MM.1S (cell line): ENCODE results near the gene TYMS.

Experiments
- DNase-seq: peaks from one replicate; pipeline ENCODE4 v3.0.0-alpha.2; 2015
- H2AFZ ChIP-seq: fragments of 300-600 bp; sonication (generic); 2 replicates; pipeline ENCODE4 v1.6.0; 2016; ENCODE audit warnings: antibody characterized with exemption, low read length
- H3F3A ChIP-seq: fragments of 300-600 bp; sonication (generic); 2 replicates; pipeline ENCODE4 v1.6.1; 2016; ENCODE audit warnings: mild to moderate bottlenecking, antibody characterized with exemption, low read length, moderate library complexity, mixed read lengths; ENCODE audit not compliant: insufficient read depth
- H3K27ac ChIP-seq: fragments of 300-600 bp; sonication (generic); 2 replicates; pipeline ENCODE4 v1.5.1; 2016; ENCODE audit warnings: mild to moderate bottlenecking, low read length
- H3K27me3 ChIP-seq: fragments of 300-600 bp; sonication (generic); replicated peaks from 2 replicates; pipeline ENCODE4 v1.6.0; 2016; ENCODE audit warnings: low read length; ENCODE audit not compliant: insufficient read depth
- H3K36me3 ChIP-seq: fragments of 300-600 bp; sonication (generic); replicated peaks from 2 replicates; pipeline ENCODE4 v1.6.1; 2016; ENCODE audit warnings: mild to moderate bottlenecking, low read length, mixed read lengths; ENCODE audit not compliant: insufficient read depth
- H3K4me1 ChIP-seq: fragments of 300-600 bp; sonication (generic); 2 replicates; pipeline ENCODE4 v1.6.1; 2016; ENCODE audit warnings: low read length, mixed read lengths
- H3K4me2 ChIP-seq: fragments of 300-600 bp; sonication (generic); 2 replicates; pipeline ENCODE4 v1.6.0; 2016; ENCODE audit warnings: low read depth, low read length
- H3K4me3 ChIP-seq: fragments of 300-600 bp; sonication (generic); 2 replicates; pipeline ENCODE4 v1.5.1; 2016; ENCODE audit warnings: low read length, mixed read lengths
- H3K79me2 ChIP-seq: fragments of 300-600 bp; sonication (generic); 2 replicates; pipeline ENCODE4 v1.6.1; 2016; ENCODE audit warnings: mixed run types, low read length, mixed read lengths
- H3K9ac ChIP-seq: fragments of 300-600 bp; sonication (generic); 2 replicates; pipeline ENCODE4 v1.6.1; 2016; ENCODE audit warnings: low read length, mixed read lengths
- H3K9me2 ChIP-seq: fragments of 300-600 bp; sonication (generic); replicated peaks from 2 replicates; pipeline ENCODE4 v1.6.1; 2016; ENCODE audit warnings: mild to moderate bottlenecking, low read length, mixed read lengths; ENCODE audit not compliant: insufficient read depth
- H3K9me3 ChIP-seq: fragments of 300-600 bp; sonication (generic); replicated peaks from 2 replicates; pipeline ENCODE4 v1.6.1; 2016; ENCODE audit warnings: mild to moderate bottlenecking, low read length, mixed read lengths; ENCODE audit not compliant: insufficient read depth
- H4K20me1 ChIP-seq: fragments of 300-600 bp; sonication (generic); 2 replicates; pipeline ENCODE4 v1.6.1; 2016; ENCODE audit warnings: mild to moderate bottlenecking, low read length, moderate library complexity, mixed read lengths; ENCODE audit not compliant: insufficient read depth
- EZH2 ChIP-seq: fragments of 300-600 bp; sonication (generic); optimal IDR thresholded peaks from 2 replicates; pipeline ENCODE3; 2017; ENCODE audit warnings: low read depth, mild to moderate bottlenecking, antibody characterized with exemption, low read length, mixed read lengths
- EZH2phosphoT487 ChIP-seq: fragments of 300-600 bp; sonication (generic); IDR thresholded peaks from 2 replicates; pipeline ENCODE4 v1.6.1; 2018; ENCODE audit warnings: antibody characterized with exemption, low read length
- TF ChIP-seq, protein P1 (sequence below): fragments of 300-600 bp; sonication (generic); IDR thresholded peaks from 2 replicates; pipeline ENCODE4 v1.5.1; 2016; ENCODE audit warnings: antibody characterized with exemption, low read length, mixed read lengths

TYMS gene

DNA sequence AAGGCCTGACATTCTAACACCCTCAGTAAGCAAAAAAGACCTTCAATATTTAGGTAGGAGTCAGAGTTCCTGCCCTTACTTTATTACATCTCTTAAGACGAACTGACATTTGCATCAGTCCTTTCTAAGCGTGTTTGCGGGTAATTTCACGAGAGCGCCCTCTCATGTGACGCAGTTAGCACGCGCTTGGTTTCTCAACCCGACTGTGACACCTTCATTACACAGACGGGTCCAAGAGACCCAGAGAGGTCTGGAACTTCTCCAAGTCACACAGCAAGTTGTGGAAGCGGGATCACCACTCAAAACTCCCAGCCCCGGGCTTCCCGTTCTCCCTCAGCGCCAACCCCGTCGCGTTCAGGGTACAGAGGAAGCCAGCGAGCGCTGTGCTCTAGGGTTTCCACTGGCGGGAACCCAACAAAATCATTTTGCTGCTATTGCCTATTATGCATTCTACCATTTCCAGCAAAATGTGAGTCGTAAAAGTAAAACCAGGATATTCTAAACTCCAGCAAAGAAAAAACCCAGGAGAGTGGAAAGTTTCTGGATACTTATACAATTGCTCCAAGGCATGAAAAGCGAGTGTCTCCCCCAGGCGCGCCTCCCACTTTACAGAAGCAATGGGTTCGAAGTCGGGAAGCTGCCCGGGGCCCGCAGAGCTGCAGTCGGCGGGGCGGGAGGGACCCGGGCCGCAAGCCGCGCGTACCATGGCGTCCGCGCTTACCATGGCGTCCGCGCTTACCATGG lies 54.4 kb downstream of the TYMS start:
- TF ChIP-seq EZH2: no peak
- TF ChIP-seq, protein P1, sequence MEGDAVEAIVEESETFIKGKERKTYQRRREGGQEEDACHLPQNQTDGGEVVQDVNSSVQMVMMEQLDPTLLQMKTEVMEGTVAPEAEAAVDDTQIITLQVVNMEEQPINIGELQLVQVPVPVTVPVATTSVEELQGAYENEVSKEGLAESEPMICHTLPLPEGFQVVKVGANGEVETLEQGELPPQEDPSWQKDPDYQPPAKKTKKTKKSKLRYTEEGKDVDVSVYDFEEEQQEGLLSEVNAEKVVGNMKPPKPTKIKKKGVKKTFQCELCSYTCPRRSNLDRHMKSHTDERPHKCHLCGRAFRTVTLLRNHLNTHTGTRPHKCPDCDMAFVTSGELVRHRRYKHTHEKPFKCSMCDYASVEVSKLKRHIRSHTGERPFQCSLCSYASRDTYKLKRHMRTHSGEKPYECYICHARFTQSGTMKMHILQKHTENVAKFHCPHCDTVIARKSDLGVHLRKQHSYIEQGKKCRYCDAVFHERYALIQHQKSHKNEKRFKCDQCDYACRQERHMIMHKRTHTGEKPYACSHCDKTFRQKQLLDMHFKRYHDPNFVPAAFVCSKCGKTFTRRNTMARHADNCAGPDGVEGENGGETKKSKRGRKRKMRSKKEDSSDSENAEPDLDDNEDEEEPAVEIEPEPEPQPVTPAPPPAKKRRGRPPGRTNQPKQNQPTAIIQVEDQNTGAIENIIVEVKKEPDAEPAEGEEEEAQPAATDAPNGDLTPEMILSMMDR: peak; percentile 33
- H3K9me3 ChIP-seq: no peaks in the 10 kb centered on the region
- peak overlapping the region; percentile 62; the same call in 1 of the 2 replicates for H3K27ac ChIP-seq
- H3K9ac ChIP-seq: peak overlapping the region; percentile 91
- H3K27me3 ChIP-seq: no peaks in the 10 kb centered on the region
- peak overlapping the region; percentile 90 for H3K4me3 ChIP-seq
- no peaks in the 10 kb centered on the region for H4K20me1 ChIP-seq
- no peaks in the 10 kb centered on the region for H3K4me1 ChIP-seq
- peaks cover 16% of the 10 kb centered on the region for H3K79me2 ChIP-seq
- H3K4me2 ChIP-seq: peak overlapping the region; percentile 98
- peak overlapping the region; percentile 77 for H2AFZ ChIP-seq
- peak; percentile 87 for DNase-seq
- H3K9me2 ChIP-seq: no peaks in the 10 kb centered on the region
- no peaks in the 10 kb centered on the region for H3F3A ChIP-seq
- no peaks in the 10 kb centered on the region for H3K36me3 ChIP-seq

DNA sequence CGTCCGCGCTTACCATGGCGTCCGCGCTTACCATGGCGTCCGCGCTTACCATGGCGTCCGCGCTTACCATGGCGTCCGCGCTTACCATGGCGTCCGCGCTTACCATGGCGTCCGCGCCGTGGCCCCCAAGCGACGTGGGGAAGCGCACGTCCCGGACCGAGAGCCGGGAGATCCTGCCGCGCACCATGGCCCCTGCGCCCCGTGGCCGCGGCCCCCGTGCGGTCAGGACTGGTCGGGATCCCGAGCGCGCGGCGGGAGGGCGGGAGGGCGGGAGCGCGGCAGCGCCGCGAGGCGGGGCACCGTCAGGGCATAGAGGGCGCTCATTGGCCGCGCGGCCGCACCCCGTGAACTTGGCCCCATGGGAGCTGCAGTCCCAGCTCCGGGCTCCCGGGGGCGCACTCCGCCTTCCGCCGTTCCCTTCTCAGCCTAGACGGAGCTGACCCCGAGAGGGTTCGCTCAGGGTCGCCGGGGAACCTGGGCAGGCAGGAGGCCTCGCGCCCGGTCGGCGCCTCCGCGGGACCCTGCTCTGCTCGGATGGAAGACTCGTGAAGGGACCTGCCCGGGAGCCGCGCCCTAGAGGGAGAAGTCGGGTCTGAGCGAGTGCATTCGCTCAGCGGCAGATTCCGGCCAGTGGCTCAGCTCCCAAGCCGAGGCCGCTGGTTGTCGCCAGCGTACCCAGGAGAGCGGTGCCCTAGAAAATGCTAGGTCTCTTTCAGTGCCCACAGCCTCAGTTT lies 55.1 kb downstream of the TYMS start, which contains the start of gene ENOSF1:
TSS of gene ENOSF1 (minus strand) at position 230 of the 734 bp plus-strand sequence. CDS start at position 187, 43 bp downstream.
- Histone ChIP-seq H2AFZ (peak within 1 kb of the TSS; percentile 77), H3K9ac (peak within 1 kb of the TSS; percentile 91), H3K9me3 (no peaks in the 10 kb centered on the region), H3K4me1 (no peaks in the 10 kb centered on the region), H3K9me2 (no peaks in the 10 kb centered on the region), H3F3A (no peaks in the 10 kb centered on the region), H3K27me3 (no peaks in the 10 kb centered on the region), H3K79me2 (peaks cover 16% of the 10 kb centered on the region), H3K4me2 (peak within 1 kb of the TSS; percentile 98), H4K20me1 (no peaks in the 10 kb centered on the region), H3K4me3 (peak within 1 kb of the TSS; percentile 90), H3K27ac (peak within 1 kb of the TSS; percentile 62; the same call in 1 of the 2 replicates), H3K36me3 (no peaks in the 10 kb centered on the region)
- peak; percentile 85 for DNase-seq
- no peak for TF ChIP-seq EZH2
- TF ChIP-seq, protein P1: peak; percentile 67

DNA sequence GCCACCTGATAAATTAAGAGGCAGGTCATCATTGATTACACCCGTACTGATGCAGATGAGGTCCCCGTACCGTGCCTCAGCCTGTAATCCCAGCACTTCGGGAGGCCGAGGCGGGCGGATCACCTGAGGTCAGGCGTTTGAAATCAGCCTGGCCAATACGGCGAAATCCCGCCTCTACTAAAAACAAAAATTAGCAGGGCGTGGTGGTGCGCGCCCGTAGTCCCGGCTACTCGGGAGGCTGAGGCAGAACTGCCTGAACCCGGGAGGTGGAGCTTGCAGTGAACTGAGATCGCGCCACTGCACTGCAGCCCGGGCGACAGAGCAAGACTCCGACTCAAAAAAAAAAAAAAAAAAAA lies 55.7 kb downstream of the TYMS start:
- peak overlapping the region; percentile 74; the same call in 1 of the 2 replicates for H3K4me2 ChIP-seq
- H3F3A ChIP-seq: no peaks in the 10 kb centered on the region

More for the DNA sequence above, 55.7 kb downstream of the TYMS start:
- peaks cover 16% of the 10 kb centered on the region for H3K79me2 ChIP-seq
- H3K27ac ChIP-seq: no peak overlapping the region
- peak overlapping the region; percentile 63 for H3K4me3 ChIP-seq
- H4K20me1 ChIP-seq: no peaks in the 10 kb centered on the region
- no peaks in the 10 kb centered on the region for H3K36me3 ChIP-seq
- no peaks in the 10 kb centered on the region for H3K9me3 ChIP-seq
- peak overlapping the region; percentile 77 for H2AFZ ChIP-seq
- no peak overlapping the region for H3K9ac ChIP-seq
- TF ChIP-seq EZH2phosphoT487: no peak
- no peak for TF ChIP-seq EZH2
- TF ChIP-seq, protein P1: no peak
- no peak for DNase-seq
- no peaks in the 10 kb centered on the region for H3K9me2 ChIP-seq
- no peaks in the 10 kb centered on the region for H3K27me3 ChIP-seq
- H3K4me1 ChIP-seq: no peaks in the 10 kb centered on the region
